HG02938 (cell line): ENCODE measurements around the gene HSPA2.
"Not testable (repeated sequence)": the region's sequence is repeated elsewhere in the genome, so short reads cannot be mapped to it uniquely, and the experiment has no call there.

ENCODE experiments used
- ATAC-seq: cut with Tn5 transposase; IDR thresholded peaks from one replicate; pipeline ENCODE4 v1.9.1; 2021; ENCODE audit warnings: mild to moderate bottlenecking, moderate library complexity; ENCODE audit not compliant: unreplicated experiment

The HSPA2 gene

DNA sequence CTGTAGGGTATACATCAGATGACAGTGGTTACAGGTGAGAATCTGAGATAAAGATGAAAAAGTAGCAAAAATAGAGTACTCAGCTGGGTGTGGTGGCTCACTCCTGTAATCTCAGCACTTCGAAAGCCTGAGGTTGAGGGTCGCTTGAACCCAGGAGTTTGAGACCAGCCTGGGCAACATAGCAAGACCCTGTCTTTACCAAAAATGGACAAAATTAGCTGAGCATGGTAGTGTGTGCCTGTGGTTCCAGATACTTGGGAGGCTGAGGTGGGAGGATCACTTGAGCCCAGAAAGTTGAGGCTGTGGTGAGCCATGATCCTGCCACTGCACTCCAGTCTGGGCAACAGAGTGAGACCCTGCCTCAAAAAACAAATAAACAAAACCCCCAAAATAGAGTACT is 17.7 kb downstream of the HSPA2 start:
- not testable (repeated sequence) for ATAC-seq

DNA sequence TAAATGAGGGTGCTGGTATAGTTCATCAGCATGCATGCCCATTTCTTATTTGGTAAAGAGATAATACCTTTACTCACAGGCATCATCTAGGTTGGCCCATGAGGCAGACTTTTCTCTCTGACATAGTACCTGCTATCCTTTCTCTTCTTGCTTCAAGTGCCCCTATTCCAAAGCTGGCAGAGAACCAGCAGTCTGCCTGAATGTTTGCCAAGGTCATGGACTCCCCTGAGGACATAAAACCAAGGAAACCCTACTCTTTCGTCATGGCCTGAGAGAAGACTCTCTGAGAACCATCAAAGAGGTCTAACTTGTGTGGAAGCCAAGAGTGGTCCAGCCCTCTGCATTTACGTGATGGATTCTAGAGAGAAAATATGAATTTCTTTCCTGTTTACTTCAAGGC is 21.1 kb downstream of the HSPA2 start:
- no peak for ATAC-seq

DNA sequence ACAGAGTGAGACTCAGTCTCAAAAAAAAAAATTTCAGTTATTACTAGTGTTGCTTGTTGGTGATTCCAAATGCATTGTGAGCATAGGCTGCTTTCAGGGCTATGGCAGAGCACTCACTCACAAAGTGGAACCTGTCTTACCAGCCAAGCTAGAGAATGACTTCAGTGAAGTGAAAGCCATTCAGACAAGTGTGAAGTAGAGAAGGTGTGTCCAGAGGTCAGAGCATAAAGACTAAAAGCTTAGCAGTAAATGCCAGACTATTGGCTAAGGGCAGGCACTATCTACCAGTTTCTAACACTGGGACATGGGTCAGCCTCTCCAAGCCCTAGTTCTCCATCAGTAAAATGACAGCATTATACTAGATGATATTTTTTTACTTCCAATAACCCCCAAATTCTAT is 21.9 kb downstream of the HSPA2 start:
- ATAC-seq = no peak

DNA sequence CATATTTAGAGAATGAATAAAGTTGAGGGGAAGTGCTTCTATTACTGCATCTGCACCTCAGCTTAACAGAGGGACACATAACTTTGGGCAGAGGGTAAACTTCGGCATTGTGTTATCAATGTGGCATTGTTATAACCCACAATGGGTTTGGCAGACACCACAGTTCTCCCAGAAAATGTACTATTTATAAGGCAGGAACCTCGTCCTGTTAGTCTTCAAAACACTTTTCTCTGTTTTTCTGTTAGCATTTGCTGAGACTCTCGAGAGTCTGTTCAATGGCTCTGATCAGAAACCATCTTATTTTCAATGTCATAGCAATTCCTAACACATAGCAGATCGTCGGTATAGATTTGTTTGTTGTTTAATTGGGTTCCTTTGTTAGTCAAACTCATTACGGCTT is 23.2 kb downstream of the HSPA2 start:
- no peak for ATAC-seq

DNA sequence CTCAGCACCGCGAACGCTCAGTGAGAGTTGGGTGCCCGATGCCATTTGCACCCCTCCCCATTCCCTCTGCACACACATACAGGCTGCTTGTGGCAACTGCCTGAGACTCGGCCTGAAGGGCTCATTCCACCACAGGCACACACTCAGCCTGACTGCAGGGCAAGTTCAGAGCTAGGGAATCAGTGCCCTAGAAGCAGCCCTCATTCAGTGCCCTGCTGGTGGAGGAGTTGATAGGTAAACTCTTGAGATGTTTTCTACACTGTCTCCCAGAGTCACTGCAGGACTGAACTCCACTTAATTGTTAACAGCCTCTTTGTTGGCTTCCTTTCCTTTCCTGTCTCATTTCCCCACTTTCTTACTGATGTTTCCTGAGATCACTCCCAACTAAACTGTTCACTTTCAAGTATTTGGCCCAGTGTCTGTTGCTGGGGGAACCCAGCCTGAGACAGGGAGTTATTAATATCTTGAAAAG is 26.1 kb downstream of the HSPA2 start:
- no peak for ATAC-seq

DNA sequence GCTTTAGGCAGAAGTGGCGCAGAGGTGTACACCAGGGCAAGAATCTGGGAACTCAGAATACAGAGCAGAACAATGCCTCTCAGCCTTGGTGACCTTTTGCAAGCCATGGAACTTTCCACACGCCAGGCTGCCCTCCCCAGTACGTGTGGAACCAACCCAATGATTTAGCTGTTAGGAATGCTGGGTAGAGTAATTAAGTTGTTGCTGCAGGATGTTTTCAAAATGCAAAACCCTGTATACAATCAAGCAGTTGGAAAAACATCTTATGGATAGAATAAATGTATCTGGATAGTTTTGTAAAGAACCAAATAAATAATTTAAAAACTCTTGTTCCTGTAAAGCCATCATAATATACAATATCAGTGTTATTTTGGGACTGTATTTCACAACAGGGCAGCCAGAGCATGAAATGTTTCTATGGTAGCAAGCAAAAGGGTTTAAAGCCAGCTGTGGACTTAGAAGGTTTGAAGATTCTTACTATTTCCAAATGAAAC is 28.6 kb downstream of the HSPA2 start:
- ATAC-seq = no peak

DNA sequence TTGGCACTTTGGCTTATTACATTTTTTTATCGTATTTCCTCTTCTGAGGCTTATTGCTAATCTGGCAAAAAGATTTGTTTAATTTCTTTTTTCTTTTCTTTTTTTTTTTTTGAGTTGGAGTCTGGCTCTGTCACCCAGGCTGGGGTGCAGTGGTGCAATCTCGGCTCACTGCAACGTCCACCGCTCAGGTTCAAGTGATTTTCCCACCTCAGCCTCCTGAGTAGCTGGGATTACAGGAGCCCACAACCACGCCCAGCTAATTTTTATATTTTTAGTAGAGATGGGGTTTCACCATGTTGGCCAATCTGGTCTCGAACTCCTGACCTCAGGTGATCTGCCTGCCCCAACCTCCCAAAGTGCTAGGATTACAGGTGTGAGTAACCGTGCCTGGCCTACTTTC is 29.1 kb downstream of the HSPA2 start:
- not testable (repeated sequence) for ATAC-seq

DNA sequence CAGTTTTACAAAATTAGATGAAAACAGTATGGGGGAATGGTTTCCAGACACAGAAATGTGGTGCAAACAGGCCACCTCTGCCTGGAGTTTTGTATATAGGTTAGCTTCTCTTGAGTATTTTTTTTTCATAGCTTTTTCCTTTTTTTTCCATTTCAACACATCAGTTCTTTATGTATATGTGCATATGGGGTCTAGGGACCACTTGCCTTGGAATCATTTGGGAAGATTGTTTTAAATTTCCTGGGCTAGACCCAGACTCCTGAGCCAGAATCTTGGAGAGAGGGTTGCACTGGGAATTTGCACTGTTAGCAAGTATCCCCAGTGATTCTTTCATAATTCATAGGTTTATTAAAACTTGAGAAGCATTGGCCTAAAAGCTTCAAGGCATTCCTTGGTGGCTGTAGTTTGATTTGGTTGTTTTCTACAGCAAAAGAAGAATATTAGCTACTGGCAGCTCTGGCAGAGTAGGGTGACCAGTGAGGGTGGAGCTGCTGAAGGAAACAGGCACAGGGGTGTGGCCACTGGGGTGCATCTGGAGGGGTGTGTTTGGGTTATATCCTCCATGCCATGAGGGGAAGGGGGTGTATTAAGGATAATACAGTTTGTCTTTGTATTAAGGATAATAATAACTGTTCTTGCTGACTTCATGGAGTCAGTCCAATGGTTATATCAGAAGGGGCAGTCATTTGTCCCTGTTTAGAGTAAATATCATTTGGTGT is 32.0 kb downstream of the HSPA2 start:
- ATAC-seq = no peak

DNA sequence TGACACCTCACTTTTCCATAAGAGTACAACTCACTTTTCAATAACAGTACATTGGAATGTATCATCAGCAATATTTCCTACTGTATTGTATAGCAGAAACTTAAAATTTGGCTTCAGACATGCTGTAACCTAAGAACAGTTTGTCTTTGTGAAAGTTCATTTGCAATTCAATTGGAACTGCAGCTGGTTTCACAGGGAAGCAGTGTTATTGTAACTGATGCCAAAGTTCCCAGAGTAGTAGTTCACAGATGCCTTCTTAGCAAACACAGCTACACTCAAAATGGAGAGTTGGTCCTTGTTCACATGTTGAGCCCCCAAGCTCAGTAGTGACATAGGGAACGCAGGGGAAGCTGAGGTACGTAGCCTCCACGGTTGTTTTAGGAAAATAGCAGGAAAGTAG is 32.6 kb downstream of the HSPA2 start:
- no peak for ATAC-seq

DNA sequence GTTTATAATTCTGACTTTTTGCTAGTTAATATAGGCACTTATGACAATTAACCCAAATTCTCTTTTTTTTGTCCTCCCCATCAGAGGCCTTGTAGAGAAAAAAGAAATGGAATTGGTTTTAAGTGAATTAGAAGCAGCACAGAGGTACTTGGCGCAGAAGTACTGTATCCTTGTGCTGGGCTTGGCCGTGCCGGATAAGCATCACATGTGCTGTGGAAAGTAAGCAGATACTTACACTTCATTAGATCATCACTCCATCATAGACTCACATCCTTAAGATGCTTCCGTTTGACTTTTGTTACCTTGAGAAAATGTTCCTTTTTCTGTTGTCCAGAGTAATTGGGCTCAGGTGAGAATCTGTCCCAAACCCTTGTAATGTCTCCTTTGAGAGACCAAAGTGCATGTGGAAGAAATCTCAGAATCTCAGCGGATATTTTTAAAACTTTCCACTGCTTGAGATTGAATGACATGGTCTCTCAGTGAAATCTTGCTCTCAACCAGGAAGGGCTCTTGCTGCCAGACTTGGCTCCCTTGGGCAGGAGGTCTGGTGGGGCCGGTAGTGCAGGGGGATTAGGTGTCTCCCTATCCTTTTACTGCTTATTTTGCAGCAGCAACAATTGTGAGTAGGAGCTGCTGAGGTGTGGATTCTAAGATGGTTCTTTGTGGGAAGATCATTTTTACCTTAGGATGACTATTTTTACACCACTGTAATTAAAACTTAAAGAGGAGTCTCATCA is 34.0 kb downstream of the HSPA2 start:
- ATAC-seq = no peak

DNA sequence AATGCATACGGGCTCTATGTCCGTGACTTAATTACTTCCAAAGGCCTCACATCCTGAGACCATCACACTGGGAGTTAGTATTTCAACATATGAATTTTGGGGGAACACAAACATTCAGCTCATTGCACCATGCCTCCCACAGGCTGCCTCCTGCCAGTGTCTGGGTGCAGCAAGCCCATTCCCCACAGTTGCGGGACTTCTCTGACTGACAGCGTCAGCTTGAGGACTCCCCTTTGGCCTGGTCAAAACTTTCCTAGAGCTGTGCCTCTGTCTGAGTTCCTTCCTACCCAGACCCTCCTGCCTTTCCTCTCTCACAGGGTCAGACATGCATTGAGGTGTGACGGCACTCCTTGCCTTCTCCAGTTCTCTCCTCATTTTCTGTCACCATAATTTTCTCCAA is 36.7 kb downstream of the HSPA2 start:
- ATAC-seq = no peak

DNA sequence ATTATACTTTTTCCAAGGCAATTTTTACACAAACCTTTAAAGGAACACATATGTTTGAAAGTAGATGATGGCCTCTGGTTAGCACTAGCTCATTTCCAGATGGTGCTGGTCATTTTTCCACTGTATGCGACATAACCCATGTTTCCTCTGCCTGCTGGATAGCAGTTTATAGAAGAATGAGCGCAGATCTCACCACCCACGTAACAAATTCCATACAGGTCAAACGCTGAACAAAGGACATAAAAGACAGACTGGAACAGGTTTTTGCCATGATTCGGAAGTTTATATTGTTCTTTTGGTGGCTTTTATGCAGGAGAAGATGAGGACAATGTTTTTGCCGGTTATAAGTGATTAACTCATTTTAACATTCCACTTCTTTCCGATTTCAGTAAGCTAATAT is 39.9 kb downstream of the HSPA2 start:
- no peak for ATAC-seq

DNA sequence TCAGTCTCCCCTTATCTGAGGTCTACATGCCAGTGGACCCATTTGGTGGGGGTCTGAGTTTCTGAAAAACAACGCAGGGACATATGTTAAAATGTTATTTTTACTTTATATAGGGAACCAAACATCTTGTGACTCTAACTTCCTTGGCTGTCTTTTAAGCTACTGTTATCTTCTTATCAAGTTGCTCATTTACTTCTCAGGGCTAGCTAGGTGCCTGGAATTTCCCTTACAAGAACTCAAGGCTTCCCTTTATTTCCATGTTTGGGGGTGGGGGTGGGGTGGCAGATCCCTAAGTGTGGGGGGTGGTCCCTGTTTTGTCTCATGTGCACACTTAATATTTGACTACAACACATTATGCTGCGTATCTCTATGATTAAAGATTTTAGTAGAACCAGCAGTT is 40.8 kb downstream of the HSPA2 start:
- no peak for ATAC-seq

DNA sequence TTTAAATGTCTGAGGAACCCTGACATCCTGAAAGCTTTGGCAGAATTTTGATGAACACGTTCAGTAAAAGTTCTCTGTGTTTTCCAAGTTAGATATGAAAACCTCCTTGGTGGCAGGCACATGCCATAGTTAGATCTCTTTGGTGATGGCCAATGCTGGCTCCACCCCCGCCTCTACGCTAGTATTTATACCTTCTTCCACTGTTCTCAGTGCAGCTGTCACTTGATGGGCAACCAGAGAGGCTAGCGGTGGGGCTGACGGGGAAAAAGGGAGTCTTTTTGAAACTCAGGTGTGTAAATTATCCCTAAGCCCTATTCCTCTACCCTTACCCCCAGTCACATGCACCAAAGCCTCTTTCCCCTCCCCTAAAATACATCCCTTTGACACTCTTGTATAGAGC is 41.3 kb downstream of the HSPA2 start:
- no peak for ATAC-seq

DNA sequence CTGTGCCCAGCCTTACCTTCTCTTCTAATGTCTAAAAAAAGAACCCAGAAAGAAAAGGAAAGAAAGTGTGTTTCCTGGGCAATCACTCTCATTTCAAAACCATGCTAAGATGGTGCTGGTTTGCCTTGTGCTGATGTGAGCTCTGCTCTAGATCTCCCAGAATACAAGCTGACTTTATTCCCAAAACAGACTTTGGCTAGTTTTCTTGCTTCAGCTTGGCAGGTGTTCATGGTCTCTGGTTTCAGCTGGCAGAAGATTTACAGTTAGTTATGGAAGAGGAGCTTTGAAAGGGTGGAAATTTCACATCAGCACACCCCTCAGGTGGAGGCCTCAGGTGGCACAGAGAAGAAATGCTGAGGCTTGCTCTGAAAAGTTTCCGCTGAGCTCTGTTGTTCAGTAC is 43.6 kb downstream of the HSPA2 start:
- no peak for ATAC-seq

DNA sequence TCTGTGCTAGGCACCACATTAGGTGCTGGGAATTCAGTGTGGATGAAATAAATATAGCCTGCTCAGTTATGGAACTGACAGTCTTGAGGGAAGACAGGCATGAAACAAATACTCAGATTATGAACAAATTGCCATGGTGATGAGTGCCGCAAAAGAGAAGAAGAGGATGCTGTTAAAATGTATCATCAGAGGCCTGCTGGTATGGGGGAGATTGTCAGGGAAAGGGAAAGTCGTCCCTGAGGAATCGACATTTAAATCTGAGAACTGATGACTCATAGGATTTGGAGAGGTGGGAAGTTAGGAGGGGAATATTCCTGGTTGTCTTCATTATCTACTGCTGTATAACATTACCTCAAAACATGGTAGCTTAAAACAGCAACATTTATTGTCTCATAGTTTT is 51.3 kb downstream of the HSPA2 start:
- no peak for ATAC-seq
